Right atrium auricular region (tissue), 2 donors: ENCODE data around the gene MEF2D. TPM values are rescaled to one million over a fixed set of nuclear protein-coding genes. Genes with fewer than 3 reads are reported as not detected.

ENCODE experiments used
- DNase-seq: peaks from one replicate; pipeline ENCODE4 v3.0.0-alpha.2; 2019; ENCODE audit warnings: low spot score
- H3K27ac ChIP-seq, 2 donors: fragments of 200-600 bp; sonication (generic); 1 replicate in 1 of 2; 2 replicates in 1 of 2; pipeline ENCODE4 v1.5.1; 2016 to 2019
- H3K27me3 ChIP-seq, 2 donors: fragments of 200-600 bp; sonication (generic); one replicate each; pipeline versions ENCODE4 v1.5.1 to v1.6.0; 2017 to 2019
- H3K36me3 ChIP-seq: fragments of 200-600 bp; sonication (generic); one replicate; pipeline ENCODE4 v1.5.1; 2016
- H3K4me1 ChIP-seq, 2 donors: fragments of 200-600 bp; sonication (generic); one replicate each; pipeline versions ENCODE4 v1.5.1 to v1.6.0; 2017 to 2019
- H3K4me3 ChIP-seq, 2 donors: fragments of 200-600 bp; sonication (generic); 1 replicate in 1 of 2; 2 replicates in 1 of 2; pipeline ENCODE4 v1.5.1; 2017 to 2019; ENCODE audit warnings: mild to moderate bottlenecking in 1 of 2, moderate library complexity in 1 of 2
- H3K9me3 ChIP-seq, 2 donors: fragments of 200-600 bp; sonication (generic); one replicate each; pipeline ENCODE4 v1.5.1; 2019
- total RNA-seq, 2 donors: library from RNA; depleted of rRNA; stranded (reverse); fragments of >200 nt; gene quantifications; one replicate each; pipeline ENCODE4 v1.1.0, GENCODE V29; 2016
- TF ChIP-seq, protein P1 (sequence below), 2 donors: fragments of 200-600 bp; sonication (generic); IDR thresholded peaks; one replicate each; pipeline ENCODE4 v1.5.1; 2019; ENCODE audit warnings: antibody characterized with exemption in 2 of 2

MEF2D gene
- total RNA-seq, 2 donors from 2014 or later = 80.1 to 104 TPM

DNA sequence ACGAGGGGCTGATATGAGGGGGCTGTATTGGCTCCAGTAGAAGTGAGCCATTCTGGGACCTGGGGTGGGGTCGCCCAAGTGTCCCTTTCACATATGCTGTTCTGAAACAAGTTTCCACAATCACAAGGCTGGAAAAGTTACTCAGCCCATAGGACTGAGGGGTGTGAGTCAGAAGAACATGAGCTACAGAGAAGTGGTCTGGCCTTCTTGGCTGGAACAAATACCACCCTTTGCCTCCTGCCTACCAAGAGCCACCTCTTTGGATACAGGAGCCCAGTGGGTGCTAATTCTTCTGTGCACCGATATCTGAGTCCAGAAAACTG is 42.4 kb downstream of the MEF2D start:
- no peak for DNase-seq
- TF ChIP-seq, protein P1, sequence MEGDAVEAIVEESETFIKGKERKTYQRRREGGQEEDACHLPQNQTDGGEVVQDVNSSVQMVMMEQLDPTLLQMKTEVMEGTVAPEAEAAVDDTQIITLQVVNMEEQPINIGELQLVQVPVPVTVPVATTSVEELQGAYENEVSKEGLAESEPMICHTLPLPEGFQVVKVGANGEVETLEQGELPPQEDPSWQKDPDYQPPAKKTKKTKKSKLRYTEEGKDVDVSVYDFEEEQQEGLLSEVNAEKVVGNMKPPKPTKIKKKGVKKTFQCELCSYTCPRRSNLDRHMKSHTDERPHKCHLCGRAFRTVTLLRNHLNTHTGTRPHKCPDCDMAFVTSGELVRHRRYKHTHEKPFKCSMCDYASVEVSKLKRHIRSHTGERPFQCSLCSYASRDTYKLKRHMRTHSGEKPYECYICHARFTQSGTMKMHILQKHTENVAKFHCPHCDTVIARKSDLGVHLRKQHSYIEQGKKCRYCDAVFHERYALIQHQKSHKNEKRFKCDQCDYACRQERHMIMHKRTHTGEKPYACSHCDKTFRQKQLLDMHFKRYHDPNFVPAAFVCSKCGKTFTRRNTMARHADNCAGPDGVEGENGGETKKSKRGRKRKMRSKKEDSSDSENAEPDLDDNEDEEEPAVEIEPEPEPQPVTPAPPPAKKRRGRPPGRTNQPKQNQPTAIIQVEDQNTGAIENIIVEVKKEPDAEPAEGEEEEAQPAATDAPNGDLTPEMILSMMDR (IDR thresholded peaks at IDR 0.05) = no peak
- H3K4me3 ChIP-seq = no peak overlapping the region
- H3K27me3 ChIP-seq = no peaks in the 10 kb centered on the region
- peaks cover 0 to 13% of the 10 kb centered on the region in 2 donors for H3K4me1 ChIP-seq
- peak overlapping the region; percentile 100 for H3K27ac ChIP-seq
- no peaks in the 10 kb centered on the region for H3K9me3 ChIP-seq
- H3K36me3 ChIP-seq = no peaks in the 10 kb centered on the region

DNA sequence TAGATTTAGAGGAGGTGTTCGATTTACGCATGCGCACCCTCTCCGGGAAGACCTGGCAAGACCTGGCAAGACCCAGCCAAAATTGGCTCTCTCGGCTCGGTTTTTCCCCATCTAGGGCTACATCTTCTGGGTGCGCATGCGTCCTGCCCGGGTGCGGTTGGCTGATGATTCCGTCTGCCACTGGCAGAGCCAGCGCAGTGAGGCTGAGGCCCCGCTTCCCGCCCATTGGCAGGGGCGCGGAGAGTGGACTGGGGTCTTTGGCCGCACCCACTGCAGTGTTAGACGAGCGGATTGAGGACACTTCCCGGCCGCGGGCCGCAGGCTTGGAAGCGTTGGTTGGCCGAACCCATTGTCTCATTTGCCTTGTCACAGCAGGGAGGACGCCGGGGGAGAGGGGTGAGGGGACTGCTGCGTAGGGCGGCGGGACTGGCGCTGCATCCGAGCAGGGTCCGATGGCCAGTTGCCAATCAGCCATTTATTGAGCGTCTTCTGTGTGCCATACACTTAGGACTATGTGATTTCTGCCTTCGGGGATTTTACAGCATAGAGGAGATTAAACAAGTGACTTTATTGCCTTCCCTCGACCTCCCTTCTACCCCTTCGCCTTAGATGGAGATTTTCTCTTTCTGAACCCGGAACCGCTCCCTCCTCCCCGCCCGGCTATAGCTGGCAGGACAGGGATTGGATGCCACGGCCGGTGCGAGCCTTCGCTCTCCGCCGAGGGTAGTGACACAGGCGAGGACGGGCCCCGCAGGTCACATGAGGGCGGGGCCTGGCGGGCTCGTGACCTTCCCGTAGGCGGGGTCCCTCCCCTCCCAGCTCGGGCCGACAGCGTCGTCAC is 43.7 kb downstream of the MEF2D start:
- DNase-seq = peak; percentile 99
- Histone ChIP-seq H3K4me3 (peak overlapping the region; percentile 53 to 70), H3K9me3 (no peaks in the 10 kb centered on the region), H3K4me1 (peaks cover 0 to 13% of the 10 kb centered on the region in 2 donors), H3K27ac (peak overlapping the region; percentile 100), H3K36me3 (no peaks in the 10 kb centered on the region), H3K27me3 (no peaks in the 10 kb centered on the region)
- TF ChIP-seq, protein P1 (IDR thresholded peaks at IDR 0.05) = peak in 1 of 2 donors; percentile 23

DNA sequence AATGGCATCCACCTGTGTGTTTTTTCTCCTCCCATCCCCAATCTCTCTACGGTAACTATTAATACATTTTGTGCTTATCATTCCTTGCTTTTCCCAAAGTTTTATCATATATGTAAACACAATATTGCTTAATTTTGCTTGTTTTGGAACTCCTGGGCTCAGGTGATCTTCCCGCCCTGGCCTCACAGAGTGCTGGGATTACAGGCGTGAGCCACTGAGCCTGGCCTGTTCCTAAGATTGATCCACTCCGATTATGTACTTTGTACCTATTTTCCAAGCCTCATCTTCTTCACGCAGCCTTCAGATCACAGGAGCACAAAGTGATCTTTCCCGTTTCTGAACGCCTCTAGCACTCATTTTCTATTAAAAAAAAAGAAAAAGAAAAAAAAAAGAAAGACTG is 45.2 kb downstream of the MEF2D start:
- Histone ChIP-seq H3K9me3 (no peaks in the 10 kb centered on the region), H3K36me3 (no peaks in the 10 kb centered on the region), H3K27me3 (no peaks in the 10 kb centered on the region), H3K4me3 (no peak overlapping the region), H3K27ac (no peak overlapping the region), H3K4me1 (peaks cover 0 to 13% of the 10 kb centered on the region in 2 donors)
- TF ChIP-seq, protein P1 (IDR thresholded peaks at IDR 0.05) = no peak
- DNase-seq = no peak

DNA sequence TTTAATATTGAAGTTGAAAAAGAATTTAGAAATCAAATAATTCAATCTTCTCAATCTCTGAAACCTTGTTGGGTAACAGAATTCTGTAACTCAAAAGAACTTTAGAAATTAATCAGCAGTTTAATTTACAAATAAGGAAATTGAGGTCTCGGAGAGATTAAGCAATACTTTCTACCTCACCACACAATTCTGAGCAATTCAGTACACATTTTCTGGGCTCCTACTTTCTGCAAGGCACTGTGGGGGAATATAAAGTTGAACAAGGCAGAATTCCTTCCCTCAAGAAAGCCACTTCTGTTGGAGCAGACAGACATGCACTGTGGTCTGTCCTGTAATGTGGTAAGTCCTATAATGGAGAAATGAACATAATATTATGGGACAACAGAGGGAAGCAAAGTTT is 47.7 kb downstream of the MEF2D start:
- TF ChIP-seq, protein P1 (IDR thresholded peaks at IDR 0.05) = no peak
- Histone ChIP-seq H3K36me3 (no peaks in the 10 kb centered on the region), H3K9me3 (no peaks in the 10 kb centered on the region), H3K4me3 (no peak overlapping the region), H3K27ac (no peak overlapping the region), H3K4me1 (peaks cover 0 to 11% of the 10 kb centered on the region in 2 donors), H3K27me3 (no peaks in the 10 kb centered on the region)
- no peak for DNase-seq

DNA sequence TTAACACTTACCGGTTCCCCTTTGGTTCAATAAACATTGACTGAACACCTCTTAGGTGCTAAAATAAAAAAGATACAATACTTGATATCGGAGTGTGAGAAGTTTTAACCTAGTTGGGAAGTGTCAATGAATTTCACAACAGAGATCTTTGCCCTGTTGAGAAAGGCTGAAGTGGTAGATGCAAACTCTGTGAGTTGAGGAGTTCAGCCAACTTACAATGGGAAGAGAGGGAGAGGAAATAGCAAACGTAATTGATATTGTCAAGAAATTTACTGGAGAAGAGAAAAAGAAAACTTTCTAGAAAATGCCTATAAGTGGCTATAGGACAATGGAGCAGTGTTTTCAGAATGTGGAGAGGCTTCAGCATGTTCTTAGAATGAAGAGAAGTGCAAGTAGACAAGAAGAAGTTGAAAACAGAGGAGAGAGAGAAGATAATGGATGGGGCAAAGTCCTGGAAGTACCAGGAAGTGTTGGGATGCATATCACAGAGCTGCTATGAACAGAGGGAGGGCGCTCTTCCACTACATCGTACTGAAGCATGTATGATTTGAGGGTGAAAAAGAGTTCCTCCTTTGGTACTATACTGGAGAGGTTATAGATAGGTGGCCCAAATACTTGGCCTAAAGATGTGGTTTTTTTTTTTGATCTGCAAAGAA is 48.9 kb downstream of the MEF2D start:
- peaks cover 0 to 5% of the 10 kb centered on the region in 2 donors for H3K4me1 ChIP-seq
- TF ChIP-seq, protein P1 (IDR thresholded peaks at IDR 0.05) = no peak
- H3K4me3 ChIP-seq = no peak overlapping the region
- H3K27me3 ChIP-seq = no peaks in the 10 kb centered on the region
- no peaks in the 10 kb centered on the region for H3K9me3 ChIP-seq
- DNase-seq = no peak
- no peaks in the 10 kb centered on the region for H3K36me3 ChIP-seq
- H3K27ac ChIP-seq = no peak overlapping the region
